ENCODE data around the gene GPR55.
A peak's percentile ranks its signal among the peaks of the same experiment; 100 is the strongest.

Gene GPR55

GRCh38 chr2:230898713-230899091 is 26.3 kb downstream of the GPR55 start:
- no peak for DNase-seq

- DNase-seq = no peak
Observed at GRCh38 chr2:230898016-230898712, 26.9 kb downstream of the GPR55 start.

GRCh38 chr2:230896346-230897115 is 28.5 kb downstream of the GPR55 start:
- no peak for DNase-seq

- DNase-seq = no peak
Observed at GRCh38 chr2:230895536-230896345, 29.3 kb downstream of the GPR55 start.

- DNase-seq = no peak
Observed at GRCh38 chr2:230893841-230894781, 30.9 kb downstream of the GPR55 start.

- no peak for DNase-seq
Observed at GRCh38 chr2:230893338-230893737, 31.7 kb downstream of the GPR55 start.

- DNase-seq = no peak
Observed at GRCh38 chr2:230891509-230891908, 33.5 kb downstream of the GPR55 start.

- DNase-seq = peak; percentile 9
Observed at GRCh38 chr2:230891064-230891463, 34.0 kb downstream of the GPR55 start.

GRCh38 chr2:230890646-230891045 is 34.4 kb downstream of the GPR55 start:
- DNase-seq = no peak

- no peak for DNase-seq
Observed at GRCh38 chr2:230889911-230890601, 35.0 kb downstream of the GPR55 start.

GRCh38 chr2:230888824-230889400 is 36.1 kb downstream of the GPR55 start:
- DNase-seq = no peak

GRCh38 chr2:230887342-230887741 is 37.7 kb downstream of the GPR55 start:
- DNase-seq = no peak

- no peak for DNase-seq
Observed at GRCh38 chr2:230886671-230887071, 38.4 kb downstream of the GPR55 start.

GRCh38 chr2:230886206-230886605 is 38.8 kb downstream of the GPR55 start:
- DNase-seq = no peak

- DNase-seq = peak; percentile 30
Observed at GRCh38 chr2:230885463-230886130, 39.4 kb downstream of the GPR55 start.

GRCh38 chr2:230881840-230882239 is 43.2 kb downstream of the GPR55 start:
- DNase-seq = no peak

GRCh38 chr2:230879891-230880290 is 45.2 kb downstream of the GPR55 start:
- DNase-seq = no peak

GRCh38 chr2:230879271-230879882 is 45.7 kb downstream of the GPR55 start:
- no peak for DNase-seq

- DNase-seq = no peak
Observed at GRCh38 chr2:230878599-230879188, 46.3 kb downstream of the GPR55 start.
